ENCODE measurements around the gene FSTL1. TPM values are rescaled to one million over a fixed set of nuclear protein-coding genes. Genes with fewer than 3 reads are reported as not detected.

Gene FSTL1
- total RNA-seq, 6 experiments from 2014 or later = 32.8 to 50.0 (median 45.5) TPM

DNA sequence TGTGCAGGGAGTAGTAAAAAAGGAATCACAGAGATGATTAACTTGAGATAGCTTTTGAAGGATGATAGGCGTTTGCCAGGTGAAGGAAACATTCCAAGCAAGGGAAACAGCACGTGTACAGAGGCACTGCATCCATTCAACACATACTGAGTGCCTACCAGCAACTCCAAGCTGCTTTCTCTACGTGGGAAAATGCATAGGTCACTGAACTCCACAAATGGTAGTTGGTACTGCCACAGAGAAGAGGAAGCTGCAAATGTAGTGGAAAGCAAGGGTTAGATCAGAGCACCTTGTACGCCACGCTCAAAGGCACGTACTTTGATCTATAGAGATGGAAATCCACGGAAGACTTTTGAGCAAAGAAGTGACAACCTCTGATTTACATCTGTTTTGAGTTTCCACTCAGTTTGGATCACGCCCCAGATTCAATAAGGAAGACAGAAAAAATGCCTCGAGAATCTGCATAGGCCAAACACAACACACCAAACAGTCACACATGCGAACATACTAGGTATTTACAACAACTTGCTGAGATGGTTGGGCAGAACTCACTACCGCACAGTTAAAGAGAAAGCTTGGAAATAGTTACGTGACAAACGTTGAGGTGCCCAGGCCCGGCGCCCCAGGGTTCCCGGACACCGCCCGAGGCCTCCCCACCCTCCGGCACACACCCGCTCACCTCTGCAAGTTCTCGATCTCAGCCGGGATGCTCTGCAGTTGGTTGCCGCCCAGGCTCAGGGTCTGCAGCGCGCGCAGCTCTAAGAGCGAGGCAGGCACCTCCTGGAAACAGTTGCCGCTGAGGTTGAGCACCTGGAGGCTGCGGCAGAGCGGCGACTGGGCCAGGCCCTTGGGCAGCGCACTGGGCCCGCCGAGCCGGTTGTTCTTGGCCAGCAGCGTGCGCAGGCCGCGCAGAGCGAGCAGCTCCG, 102.5 kb downstream of the FSTL1 start:
- Histone ChIP-seq H3K9me3 (no peaks in the 10 kb centered on the region), H3K4me1 (peaks cover 0 to 25% (median 11%) of the 10 kb centered on the region in 4 donors), H3K27ac (peak overlapping the region; percentile 76 to 93 (median 90)), H3K4me3 (peak overlapping the region; percentile 67 to 93 (median 84)), H3K27me3 (no peaks in the 10 kb centered on the region), H3K36me3 (no peaks in the 10 kb centered on the region)
- ATAC-seq (peak in 1 of 4 donors; percentile 11), DNase-seq (no peak)
- TF ChIP-seq, protein P1, sequence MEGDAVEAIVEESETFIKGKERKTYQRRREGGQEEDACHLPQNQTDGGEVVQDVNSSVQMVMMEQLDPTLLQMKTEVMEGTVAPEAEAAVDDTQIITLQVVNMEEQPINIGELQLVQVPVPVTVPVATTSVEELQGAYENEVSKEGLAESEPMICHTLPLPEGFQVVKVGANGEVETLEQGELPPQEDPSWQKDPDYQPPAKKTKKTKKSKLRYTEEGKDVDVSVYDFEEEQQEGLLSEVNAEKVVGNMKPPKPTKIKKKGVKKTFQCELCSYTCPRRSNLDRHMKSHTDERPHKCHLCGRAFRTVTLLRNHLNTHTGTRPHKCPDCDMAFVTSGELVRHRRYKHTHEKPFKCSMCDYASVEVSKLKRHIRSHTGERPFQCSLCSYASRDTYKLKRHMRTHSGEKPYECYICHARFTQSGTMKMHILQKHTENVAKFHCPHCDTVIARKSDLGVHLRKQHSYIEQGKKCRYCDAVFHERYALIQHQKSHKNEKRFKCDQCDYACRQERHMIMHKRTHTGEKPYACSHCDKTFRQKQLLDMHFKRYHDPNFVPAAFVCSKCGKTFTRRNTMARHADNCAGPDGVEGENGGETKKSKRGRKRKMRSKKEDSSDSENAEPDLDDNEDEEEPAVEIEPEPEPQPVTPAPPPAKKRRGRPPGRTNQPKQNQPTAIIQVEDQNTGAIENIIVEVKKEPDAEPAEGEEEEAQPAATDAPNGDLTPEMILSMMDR (IDR thresholded peaks at IDR 0.05) = no peak
- TF ChIP-seq POLR2A (IDR thresholded peaks at IDR 0.05) = no peak
- 2% methylated on average over 13 of the region's 41 CpGs for WGBS (ENCODE audit: insufficient coverage, low coverage, low lambda C conversion rate, missing lambda C conversion rate)
- intact Hi-C loops (cut with DNase I) = no loop called here

DNA sequence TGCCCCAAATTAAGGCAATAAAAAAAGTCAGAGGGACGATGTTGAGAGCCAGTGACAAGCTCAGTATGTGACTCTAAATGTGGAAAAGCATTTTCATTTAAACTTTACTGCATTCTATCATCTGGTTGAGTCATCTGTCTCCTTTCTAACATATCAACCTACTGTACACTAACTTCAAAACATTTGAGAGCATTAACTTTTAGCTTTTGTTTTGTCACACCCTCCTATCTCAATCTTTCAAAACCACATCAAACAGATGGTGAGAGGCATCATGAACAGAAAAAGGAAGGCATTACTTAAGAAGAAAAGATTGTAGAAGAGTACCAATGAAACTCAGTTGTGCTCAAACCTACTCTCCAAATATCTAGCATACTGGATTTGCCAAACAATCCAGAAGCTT, 106.4 kb downstream of the FSTL1 start:
- 76% methylated on average over 1 of the region's 1 CpG for WGBS (ENCODE audit: insufficient coverage, low coverage, low lambda C conversion rate, missing lambda C conversion rate)
- ATAC-seq (no peak), DNase-seq (no peak)
- intact Hi-C loops (cut with DNase I) = no loop called here
- TF ChIP-seq, protein P1 (IDR thresholded peaks at IDR 0.05) = no peak
- TF ChIP-seq POLR2A (IDR thresholded peaks at IDR 0.05) = no peak
- Histone ChIP-seq H3K9me3 (no peaks in the 10 kb centered on the region), H3K4me3 (no peak overlapping the region), H3K36me3 (no peaks in the 10 kb centered on the region), H3K27me3 (no peaks in the 10 kb centered on the region), H3K27ac (no peak overlapping the region), H3K4me1 (peaks cover 0 to 15% (median 5%) of the 10 kb centered on the region in 4 donors)

MicroRNAs within 50 kb of the gene (microRNA counts, 767-probe panel; counts per million panel counts)
- 237 counts per million for microRNA hsa-miR-198

Other genes with a start within 250 kb of the FSTL1 start
- gene GPR156, start 165.8 kb downstream of the FSTL1 start, total RNA-seq = not detected
- gene LRRC58, start 101.6 kb downstream of the FSTL1 start, total RNA-seq = 10 to 100 TPM in 4 of 6 experiments, 1 to 10 TPM in 2; 7.0 to 18.7 (median 10.3) TPM
- 10 to 100 TPM; 69.3 to 98.9 (median 77.5) TPM for gene NDUFB4, start 145.3 kb upstream of the FSTL1 start, total RNA-seq
- 100 to 1,000 TPM; 117 to 610 (median 341) TPM for gene HGD, start 231.2 kb upstream of the FSTL1 start, total RNA-seq

Data from right lobe of liver (tissue), 6 donors.